Rectal smooth muscle tissue (tissue), 1 donor: ENCODE measurements around the gene HS1BP3.

Experiments used
- H3K27ac ChIP-seq: one replicate; pipeline ENCODE4 v1.7.0; 2013; ENCODE audit warnings: low read depth, low read length, inconsistent platforms
- H3K27me3 ChIP-seq: one replicate; pipeline ENCODE4 v1.7.0; 2013; ENCODE audit warnings: low read length; ENCODE audit not compliant: control insufficient read depth, insufficient read depth
- H3K36me3 ChIP-seq: one replicate; pipeline ENCODE4 v1.7.0; 2013; ENCODE audit warnings: low read length; ENCODE audit not compliant: control insufficient read depth, insufficient read depth
- H3K4me1 ChIP-seq: one replicate; pipeline ENCODE4 v1.7.0; 2013; ENCODE audit warnings: low read length; ENCODE audit not compliant: control insufficient read depth, insufficient read depth
- H3K4me3 ChIP-seq: one replicate; pipeline ENCODE4 v1.7.0; 2013; ENCODE audit warnings: low read length
- H3K9ac ChIP-seq: one replicate; pipeline ENCODE4 v1.7.0; 2013; ENCODE audit warnings: low read length

HS1BP3 gene

GRCh38 chr2:20571644-20572215, 79.2 kb downstream of the HS1BP3 start:
- Histone ChIP-seq H3K36me3 (no peaks in the 10 kb centered on the region), H3K4me3 (no peak overlapping the region), H3K27me3 (no peaks in the 10 kb centered on the region), H3K9ac (no peak overlapping the region), H3K27ac (no peak overlapping the region), H3K4me1 (peaks cover 7% of the 10 kb centered on the region)

GRCh38 chr2:20571231-20571630, 79.7 kb downstream of the HS1BP3 start:
- Histone ChIP-seq H3K27me3 (no peaks in the 10 kb centered on the region), H3K4me1 (peaks cover 8% of the 10 kb centered on the region), H3K27ac (no peak overlapping the region), H3K4me3 (no peak overlapping the region), H3K9ac (no peak overlapping the region), H3K36me3 (no peaks in the 10 kb centered on the region)

- peaks cover 16% of the 10 kb centered on the region for H3K4me1 ChIP-seq
- H3K9ac ChIP-seq = no peak overlapping the region
- no peaks in the 10 kb centered on the region for H3K27me3 ChIP-seq
- no peaks in the 10 kb centered on the region for H3K36me3 ChIP-seq
- H3K4me3 ChIP-seq = no peak overlapping the region
- H3K27ac ChIP-seq = no peak overlapping the region
Measured at GRCh38 chr2:20570249-20570648, 80.6 kb downstream of the HS1BP3 start.

- Histone ChIP-seq H3K36me3 (no peaks in the 10 kb centered on the region), H3K4me1 (peaks cover 17% of the 10 kb centered on the region), H3K27me3 (no peaks in the 10 kb centered on the region), H3K27ac (no peak overlapping the region), H3K4me3 (no peak overlapping the region), H3K9ac (no peak overlapping the region)
Measured at GRCh38 chr2:20569464-20570223, 81.3 kb downstream of the HS1BP3 start.

GRCh38 chr2:20568501-20569463, 82.1 kb downstream of the HS1BP3 start:
- Histone ChIP-seq H3K27me3 (no peaks in the 10 kb centered on the region), H3K9ac (no peak overlapping the region), H3K4me3 (no peak overlapping the region), H3K4me1 (peaks cover 15% of the 10 kb centered on the region), H3K27ac (no peak overlapping the region), H3K36me3 (no peaks in the 10 kb centered on the region)

- H3K4me1 ChIP-seq = peaks cover 10% of the 10 kb centered on the region
- H3K4me3 ChIP-seq = no peak overlapping the region
- H3K9ac ChIP-seq = no peak overlapping the region
- no peaks in the 10 kb centered on the region for H3K36me3 ChIP-seq
- H3K27ac ChIP-seq = no peak overlapping the region
- no peaks in the 10 kb centered on the region for H3K27me3 ChIP-seq
Measured at GRCh38 chr2:20567926-20568179, 83.0 kb downstream of the HS1BP3 start.
